ENCODE measurements around the gene CDNF.
A peak's percentile ranks its signal among the peaks of the same experiment; 100 is the strongest.
"Not testable (repeated sequence)": the region's sequence is repeated elsewhere in the genome, so short reads cannot be mapped to it uniquely, and the experiment has no call there.

The CDNF gene

DNA sequence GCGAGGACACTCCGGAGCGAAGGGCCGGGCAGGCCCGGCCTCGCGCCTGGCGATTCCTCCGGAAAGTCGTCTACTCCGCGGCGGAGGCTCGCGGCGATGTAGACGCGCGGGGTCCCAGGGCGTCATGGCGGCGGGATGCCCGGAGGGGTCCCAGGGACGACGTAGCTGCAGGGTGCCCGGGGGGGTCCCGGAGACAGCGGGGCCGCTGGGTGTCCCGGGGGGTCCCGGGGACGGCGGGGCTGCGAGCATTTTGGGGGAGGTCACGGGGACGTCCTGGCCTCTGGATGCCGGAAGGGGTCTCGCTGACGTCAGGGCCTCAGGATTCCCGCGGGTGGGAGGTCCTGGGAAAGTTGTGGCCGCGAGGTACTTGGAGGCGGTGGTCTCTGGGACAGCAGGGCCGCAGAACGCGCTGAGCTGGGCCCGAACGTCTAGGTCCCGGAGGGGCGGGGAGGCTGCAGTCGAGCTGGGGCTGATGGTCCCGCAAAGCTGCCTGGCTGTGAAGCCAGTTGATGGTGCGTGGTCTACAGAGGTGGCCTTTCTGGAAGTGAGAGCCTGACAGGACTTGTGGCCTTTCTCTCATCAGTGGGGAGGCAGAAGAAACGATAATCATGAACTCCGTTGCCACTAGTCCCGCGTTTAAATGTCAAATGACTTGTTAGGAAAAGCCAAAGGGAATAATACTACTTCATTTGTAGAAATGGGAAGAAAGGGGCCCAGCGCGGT, 906 bp upstream of the CDNF start:
- DNase-seq = no peak

DNA sequence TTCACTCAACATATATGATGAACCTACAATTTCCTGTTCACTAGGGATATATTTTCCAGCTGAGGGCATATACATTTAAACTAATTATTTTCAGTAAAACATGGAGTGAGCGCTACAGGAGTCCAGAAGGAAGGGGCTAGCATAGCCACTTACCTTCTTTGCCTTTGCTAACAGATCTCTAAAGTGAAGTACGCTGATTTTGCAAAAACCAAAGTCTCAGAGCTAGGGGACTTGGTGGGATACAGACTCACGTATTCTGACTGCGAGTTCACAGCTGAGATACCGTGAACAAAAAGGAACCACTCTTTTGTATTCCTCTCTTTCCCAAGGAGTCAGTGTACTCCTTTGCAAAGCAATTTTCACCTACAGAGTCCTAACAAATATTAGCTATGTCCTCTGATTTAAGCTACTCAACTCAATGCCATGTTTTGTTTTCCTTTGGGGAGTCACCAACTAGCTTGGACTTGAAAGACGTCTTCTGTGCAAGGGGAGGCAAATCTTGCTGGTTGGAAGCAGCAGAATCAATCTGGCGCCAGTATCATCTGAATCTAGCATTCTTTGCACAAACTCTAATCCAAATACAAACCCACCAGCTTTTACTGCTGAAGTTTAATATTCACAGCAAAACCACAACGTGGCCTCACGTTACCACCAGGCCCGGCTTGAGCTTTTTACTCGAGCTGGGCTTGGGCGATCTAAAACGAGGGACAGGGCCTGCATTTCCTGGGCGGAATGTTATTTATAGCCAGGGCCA, 657 bp downstream of the CDNF start:
- no peak for DNase-seq

DNA sequence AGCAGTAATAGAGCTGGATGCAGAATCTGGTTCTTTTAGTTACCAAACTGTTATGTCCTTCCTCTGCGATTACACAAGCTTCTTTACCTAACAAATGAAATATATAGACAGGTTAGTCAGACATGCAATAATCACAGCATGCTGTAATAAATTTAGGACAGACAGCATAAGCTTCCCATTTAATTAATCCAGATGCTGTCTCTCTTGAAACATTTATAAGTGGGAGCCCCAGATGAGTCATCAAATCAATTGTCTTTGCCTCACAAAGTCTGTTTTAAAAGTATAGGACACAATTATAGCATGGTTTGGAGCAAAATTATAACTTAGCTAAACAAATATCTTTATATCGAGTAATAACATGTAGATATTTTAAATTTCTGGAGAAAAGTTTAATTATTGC, 1.6 kb downstream of the CDNF start:
- DNase-seq = no peak

DNA sequence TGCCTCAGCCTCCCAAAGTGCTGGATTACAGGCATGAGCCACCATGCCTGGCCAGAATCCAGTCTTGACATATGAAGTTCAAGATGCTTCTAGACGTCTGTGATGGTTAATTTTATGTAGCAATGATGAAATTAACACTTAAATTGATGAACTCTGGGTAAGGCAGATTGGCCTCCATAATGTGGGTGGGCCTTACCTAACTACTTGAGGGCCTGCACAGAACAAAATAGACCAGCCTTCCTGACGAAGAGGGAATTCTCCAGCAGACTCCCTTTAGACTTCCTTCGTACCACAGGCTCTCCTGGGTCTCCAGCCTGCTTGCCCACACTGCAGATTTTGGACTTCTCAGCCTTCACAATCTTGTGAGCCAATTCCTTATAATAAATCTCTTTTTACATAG, 4.7 kb downstream of the CDNF start:
- no peak for DNase-seq

DNA sequence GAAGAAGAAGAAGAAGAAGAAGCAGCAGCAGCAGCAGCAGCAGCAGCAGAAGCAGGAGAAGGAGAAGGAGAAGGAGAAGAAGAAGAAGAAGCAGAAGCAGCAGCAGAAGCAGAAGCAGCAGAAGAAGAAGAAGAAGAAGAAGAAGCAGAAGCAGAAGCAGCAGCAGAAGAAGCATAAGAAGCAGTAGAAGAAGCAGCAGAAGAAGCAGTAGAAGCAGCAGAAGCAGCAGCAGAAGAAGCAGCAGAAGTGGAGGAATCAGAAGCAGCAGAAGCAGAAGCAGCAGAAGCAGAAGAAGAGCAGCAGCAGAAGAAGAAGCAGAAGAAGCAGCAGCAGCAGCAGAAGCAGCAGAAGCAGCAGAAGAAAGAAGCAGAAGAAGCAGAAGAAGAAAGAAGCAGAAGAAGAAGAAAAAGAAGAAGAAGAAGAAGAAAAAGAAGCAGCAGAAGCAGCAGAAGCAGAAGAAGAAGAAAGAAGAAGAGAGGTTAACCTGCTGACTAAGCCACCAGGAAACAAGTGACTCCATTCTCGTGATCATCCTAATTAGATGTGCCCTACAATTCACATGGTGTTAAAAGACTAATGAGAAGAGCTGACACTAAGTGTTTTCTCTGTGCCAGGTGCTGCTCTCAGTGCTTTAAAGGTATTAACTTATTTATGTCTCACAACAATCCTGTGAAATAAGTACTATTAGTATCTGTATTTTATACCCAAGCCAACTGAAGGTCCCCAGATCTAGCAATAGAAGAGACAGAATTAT, 11.6 kb downstream of the CDNF start:
- DNase-seq = no peak

DNA sequence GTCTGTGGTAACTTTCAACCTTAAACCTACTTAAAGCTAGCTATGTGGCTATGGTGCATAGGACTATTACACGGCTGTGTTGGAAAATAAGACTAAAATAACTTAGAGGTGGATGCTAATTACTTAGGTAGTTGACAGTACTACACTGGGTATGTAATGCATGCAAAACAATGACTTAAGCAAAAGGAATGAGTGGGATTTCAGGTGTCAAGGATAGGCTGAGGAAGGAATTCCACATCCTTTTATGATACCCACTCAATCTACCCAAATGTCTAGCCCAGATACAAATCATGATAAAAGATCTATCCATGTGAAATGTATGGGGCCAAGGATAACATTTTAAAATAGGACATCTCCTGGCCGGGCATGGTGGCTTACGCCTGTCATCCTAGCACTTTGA, 13.9 kb downstream of the CDNF start:
- no peak for DNase-seq

DNA sequence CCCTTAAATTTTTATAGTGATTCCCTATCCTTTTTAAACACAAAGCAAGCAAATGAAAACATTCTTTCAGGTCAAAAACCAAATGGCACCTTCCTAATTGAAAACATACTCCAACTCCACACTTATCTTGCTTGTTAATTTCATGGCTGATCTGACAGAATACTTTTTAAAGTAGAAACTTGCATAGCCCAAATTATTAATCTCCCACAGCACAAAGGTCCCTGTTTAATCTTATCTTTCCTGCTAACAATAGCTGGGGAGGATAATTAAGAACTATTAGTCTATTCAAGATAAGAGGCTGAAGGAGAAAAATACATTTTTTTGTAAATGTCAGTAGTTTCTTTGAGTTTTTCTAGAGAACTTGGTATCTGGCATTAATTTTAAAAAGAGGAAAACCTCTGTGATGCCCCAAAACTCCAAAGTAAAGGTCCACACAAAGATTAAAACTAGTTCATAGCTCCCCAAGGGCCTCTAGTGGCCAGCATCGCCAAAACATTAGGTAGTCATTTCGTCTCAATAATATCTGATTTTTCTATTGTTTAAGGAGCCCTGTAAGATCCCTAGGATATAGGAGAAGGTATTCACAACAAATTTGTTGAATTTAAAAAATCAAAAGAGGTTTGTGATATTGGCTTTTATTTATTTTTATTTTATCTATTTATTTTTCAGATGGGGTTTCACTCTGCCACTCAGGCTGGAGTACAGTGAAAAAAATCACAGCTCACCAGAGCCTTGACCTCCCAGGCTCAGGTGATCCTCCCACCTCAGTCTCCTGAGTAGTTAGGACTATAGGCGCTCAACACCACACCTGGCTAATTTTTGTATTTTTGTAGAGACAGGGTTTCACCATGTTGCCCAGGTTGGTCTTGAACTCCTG, 14.7 kb downstream of the CDNF start:
- peak; percentile 23 for DNase-seq

DNA sequence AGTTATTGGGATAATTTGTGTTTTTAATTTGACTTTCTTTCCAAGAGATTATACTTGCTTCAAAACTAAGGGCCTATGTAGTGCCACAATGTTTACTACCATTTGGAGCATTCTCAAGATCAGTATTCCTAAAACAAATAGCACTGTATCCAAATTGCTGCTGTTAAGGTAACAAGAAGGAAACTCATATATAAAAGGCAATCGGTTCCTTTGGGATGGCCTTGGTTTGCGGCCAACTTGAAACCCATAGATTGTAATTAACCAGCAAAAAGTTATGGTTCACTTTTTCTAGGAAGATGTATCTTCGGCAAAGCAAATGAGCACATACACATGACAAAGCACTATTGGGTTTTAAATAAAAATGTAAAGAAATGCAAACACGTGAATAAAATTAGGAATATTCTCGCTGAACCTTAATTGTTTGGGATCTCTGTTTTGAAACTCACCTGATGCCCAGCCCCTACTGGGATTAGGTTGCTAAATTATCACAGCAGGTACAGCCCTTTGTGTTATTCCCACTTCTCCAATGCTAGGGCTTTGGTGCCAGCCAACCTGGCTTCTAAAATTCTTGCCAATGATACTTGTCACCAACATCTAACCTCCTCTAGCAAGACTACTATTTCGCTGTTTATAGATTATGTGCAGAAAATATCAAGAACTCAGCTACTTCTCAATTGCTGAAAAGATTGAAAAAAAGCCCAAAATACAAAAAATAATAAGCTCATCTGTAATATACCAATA, 16.0 kb downstream of the CDNF start:
- DNase-seq = no peak

DNA sequence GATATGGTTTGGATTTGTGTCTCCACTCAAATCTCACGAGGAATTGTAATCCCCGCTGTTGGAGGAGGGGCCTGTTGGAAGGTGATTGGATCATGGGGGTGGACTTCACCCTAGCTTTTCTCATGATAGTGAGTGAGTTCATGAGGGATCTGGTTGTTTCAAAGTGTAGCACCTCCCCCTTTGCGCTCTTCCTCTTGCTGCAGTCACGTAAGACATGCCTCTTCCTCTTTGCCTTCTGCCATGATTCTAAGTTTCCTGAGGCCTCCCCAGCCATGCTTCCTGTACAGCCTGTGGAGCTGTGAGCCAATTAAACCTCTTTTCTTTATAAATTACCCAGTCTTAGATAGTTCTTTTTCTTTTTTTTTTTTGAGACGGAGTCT, 17.1 kb downstream of the CDNF start:
- no peak for DNase-seq

DNA sequence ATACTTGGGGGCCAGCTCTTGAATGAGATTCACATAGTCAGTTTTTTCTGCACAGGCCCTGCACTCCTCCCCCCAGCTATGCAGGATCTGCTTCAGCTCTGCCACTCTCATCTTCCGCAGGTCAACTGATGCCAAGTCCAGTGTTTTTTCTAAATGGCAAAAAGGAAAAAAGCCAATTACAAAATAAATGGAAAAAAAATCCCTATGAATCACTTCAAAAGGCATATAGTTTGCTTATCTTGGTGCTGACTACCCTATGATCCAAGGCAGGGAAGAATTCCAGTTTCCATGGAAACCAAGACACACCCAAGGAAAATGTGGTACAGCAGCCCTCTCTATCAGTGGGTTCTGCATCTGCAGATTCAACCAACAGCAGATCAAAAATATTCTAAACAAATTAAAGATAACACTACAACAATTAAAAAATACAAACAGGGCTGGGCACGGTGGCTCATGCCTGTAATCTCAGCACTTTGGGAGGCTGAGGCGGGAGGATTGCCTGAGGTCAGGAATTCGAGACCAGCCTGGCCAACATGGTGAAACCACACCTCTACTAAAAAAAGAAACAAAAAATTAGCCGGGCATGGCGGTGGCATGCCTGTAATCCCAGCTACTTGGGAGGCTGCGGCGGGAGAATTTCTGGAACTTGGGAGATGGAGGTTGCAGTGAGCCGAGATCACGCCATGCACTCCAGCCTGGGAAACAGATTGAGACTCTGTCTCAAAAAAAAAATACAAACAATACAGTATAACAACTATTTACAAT, 17.6 kb downstream of the CDNF start:
- no peak for DNase-seq

DNA sequence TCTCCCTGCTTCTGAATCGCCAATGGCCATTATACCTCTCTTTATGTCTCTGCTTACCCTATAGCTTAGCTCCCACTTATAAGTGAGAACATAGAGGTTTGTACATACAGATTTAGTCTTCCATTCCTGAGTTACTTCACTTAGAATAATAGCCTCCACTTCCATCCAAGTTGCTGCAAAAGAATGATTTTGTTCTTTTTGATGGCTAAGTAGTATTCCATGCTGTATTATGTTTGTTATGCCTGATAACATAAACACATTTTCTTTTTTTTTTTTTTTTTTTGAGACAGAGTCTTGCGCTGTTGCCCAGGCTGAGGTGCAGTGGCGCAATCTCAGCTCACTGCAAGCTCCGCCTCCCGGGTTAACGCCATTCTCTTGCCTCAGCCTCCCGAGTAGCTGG, 21.1 kb downstream of the CDNF start:
- not testable (repeated sequence) for DNase-seq

DNA sequence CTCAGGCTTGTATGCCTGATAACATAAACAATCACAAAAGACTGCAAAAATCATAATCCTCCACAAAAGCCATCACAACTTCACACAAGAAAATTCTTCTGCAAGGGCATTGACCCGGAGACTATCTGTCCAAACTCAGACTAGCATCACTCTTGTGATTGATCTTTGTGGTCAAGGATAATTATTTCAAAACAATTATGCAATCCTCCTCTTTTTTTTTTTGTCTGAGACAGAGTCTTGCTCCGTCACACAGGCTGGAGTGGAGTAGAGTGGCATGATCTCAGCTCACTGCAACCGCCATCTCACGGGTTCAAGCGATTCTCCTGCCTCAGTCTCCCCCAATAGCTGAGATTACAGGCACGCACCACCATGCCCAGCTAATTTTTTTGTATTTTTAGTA, 22.2 kb downstream of the CDNF start:
- no peak for DNase-seq

DNA sequence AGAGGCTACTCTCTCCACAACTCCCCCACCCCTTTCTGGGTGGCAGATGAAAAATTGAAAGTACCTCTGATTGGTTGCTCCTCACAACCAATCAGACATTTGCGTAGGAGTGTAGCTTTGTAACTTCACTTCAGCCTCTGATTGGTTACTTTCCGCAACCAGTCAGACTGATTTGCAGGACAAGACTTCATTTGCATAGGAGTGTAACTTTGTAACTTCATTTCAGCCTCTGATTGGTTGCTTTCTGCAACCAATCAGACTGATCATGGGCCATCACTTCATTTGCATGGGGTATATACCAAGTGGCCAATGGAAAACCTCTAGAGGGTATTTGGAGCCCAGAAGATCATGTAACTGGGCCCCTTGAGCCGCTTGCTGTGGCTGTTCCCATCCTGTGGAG, 25.6 kb downstream of the CDNF start:
- DNase-seq = no peak

DNA sequence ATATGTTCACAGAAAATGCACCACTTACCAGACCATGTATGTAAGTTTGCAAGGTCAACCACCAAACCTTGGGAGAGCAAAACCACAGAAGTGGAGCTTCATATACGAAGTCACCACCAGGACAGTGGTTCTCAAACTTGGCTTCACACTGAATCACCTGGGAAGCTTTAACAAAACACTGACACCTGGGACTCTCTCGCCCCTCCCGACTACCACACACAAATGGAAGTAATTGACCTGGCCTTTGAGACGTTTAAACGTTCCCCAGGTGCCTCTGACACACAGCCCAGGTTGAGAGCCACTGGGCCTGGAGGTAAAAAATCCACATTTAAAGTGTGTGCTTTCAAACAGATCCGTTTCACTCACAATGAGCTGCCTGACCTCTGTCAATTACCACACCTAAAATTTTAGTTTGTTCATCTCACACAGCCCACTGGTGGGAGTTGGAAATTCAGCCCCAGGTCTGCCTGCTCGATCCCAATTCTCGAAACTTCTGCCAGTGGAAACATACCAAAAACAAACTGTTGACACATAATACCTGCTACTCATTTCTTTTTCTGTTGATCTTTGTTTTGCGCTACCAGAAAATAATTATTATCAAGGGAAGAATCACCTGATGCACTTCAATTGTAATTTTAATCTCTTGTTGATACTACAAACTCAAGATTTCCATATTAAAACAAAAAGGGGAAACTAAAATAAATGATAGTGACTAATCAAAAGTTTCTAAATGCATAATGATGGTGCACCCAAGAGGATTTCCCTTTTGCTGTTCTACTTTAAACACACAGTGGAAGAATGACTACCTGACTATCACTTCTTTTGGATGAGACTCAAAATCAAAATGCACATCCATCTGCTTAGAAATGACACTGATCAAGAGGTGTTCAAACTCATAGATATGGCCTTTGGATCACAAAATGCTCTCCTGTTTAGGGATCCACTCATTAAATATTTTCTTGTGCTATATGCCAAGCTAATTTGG, 26.6 kb downstream of the CDNF start:
- DNase-seq = no peak

DNA sequence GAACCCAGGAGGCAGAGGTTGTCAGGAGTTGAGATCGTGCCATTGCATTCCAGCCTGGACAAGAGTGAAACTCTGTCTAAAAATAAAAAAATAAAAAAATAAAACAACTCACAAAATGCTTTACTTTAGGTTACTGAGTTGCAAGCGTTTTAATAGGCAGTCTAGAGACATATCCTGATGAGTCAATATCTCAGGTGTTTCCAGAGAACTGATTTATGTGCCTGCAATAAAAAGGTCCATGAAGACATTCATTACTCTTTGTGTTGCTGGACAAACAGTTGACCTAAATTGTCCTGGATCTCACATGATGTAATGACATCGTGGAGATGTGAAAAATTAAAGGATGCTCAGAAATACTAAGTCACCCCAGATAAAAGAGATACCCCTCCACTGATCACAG, 31.5 kb downstream of the CDNF start:
- DNase-seq = no peak

DNA sequence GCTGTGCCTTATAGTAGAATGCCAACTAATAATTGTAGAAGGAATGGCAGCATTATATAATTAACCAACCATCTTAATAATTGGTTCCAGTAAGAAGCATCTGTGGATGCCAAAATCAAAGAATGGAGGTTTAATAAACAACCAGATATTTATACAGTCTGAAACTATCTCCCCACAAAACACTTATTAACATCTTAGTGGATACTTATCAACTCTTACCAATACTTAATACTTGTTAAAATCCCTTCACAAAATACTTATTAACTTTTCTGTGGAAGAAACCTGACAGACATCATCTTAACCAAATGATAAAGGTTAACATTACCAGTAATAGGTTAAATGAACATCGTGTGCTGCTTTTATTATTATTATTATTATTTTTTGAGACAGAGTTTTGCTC, 34.0 kb downstream of the CDNF start:
- DNase-seq = no peak

DNA sequence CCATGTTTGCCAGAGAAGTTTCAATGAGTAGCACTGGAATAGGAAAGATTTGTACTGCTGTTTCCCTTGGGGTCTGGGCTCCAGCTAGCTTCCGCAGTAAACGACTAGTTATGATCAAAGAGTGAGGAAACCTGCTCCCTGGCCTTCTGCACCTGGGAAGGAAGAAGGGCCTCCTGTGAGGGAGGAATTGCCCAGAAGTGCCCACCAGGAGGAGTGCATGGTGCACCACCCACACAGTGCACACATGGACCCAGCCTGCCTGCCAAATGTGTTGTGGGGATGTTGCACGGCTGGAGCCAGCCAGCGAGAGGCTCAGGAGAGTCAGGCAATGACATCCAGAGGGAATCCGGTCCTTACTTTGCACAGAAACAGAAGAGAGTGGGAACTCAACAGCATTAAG, 36.1 kb downstream of the CDNF start:
- no peak for DNase-seq

DNA sequence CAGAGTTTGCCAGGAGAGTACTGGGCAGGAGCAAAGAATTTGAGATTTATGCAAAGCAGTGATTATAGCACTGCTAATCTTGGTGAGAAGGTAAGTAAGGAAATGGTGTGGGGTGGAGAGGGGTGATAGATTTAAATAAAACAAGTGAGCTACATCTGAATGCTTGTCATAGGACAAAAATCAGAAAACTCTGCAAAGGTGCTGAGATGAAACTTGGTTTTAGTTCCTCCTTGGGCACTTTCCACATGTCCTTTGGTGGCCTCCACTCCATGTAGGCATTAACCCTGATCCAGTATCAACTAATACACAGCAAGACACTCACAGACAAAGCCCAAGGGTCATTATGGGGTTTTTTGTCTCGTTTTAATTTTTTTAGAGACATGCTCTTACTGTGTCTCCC, 37.4 kb downstream of the CDNF start:
- no peak for DNase-seq

DNA sequence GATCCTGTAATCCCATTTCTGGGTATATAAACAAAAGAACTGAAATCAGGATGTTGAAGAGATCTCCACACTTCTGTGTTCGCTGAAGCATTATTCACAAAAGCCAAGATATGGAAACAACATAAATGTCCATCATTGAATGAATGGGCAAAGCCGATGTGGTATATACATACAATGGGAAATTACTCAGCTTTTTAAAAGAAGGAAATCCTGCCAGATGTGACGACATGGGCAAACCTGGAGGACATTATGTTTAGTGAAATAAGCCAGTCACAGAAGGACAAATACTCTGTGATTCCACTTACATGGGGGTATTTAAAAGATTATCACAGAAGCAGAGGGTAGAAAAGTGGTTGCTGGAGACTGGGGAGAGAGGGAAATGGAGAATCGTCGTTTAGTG, 39.2 kb downstream of the CDNF start:
- no peak for DNase-seq

DNA sequence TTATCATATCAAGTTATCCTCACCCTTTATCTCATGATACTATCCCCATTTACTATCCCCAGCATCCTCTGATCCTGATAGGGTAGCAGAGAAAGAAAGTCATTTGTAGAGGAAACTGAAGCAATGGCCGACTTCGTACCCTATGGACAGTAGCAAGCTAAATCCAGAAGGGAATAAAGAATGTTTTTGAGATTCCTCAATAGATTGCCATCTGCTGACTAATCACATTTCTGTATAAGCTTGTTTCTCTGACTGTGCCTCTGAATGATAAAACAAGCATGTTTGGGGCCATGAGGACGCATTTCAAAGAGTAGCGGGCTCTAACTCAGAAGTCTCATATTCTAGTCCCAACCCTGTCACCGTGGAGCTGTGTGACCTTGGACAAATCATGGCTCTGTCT, 49.9 kb downstream of the CDNF start:
- DNase-seq = no peak
